Lower leg skin (tissue), 4 donors: ENCODE data around the gene ARFGAP3. TPM values are rescaled to one million over a fixed set of nuclear protein-coding genes. Genes with fewer than 3 reads are reported as not detected.

Experiments used
- DNase-seq, 2 donors: peaks; one replicate each; pipeline ENCODE4 v3.0.0-alpha.2; 2019; ENCODE audit warnings: low spot score in 2 of 2
- H3K4me3 ChIP-seq: fragments of 200-600 bp; sonication (generic); 2 replicates; pipeline ENCODE4 v1.5.1; 2017; ENCODE audit warnings: mild to moderate bottlenecking, low read depth; ENCODE audit not compliant: poor library complexity, severe bottlenecking
- POLR2A ChIP-seq, 2 donors: fragments of 450-650 bp; IDR thresholded peaks; one replicate each; pipeline ENCODE4 v1.6.1; 2016 to 2017; ENCODE audit warnings: antibody characterized with exemption in 2 of 2, mild to moderate bottlenecking in 1 of 2, moderate library complexity in 1 of 2
- WGBS, 2 donors: methylation state at CpG; one replicate each; pipeline ENCODE4 v1.1.5; 2018; 5-methylcytosine and 5-hydroxymethylcytosine counted together
- intact Hi-C: fragments of 100-400 bp; cut with DNase I; formaldehyde crosslinking; loops from one replicate; pipeline ENCODE4 v1.15.0; 2023; ENCODE audit warnings: low total_unique reads
- total RNA-seq, 4 donors: library from RNA; depleted of rRNA; stranded (reverse); fragments of >200 nt; gene quantifications; one replicate each; pipeline ENCODE4 v1.1.0, GENCODE V29; 2016
- TF ChIP-seq, protein P1 (sequence below), 3 donors: fragments of 450-650 bp; IDR thresholded peaks; one replicate each; pipeline ENCODE4 v1.5.1; 2016; ENCODE audit warnings: antibody characterized with exemption in 3 of 3, mild to moderate bottlenecking in 3 of 3, moderate library complexity in 2 of 3

The ARFGAP3 gene
- total RNA-seq, 4 donors from 2014 or later, result 22.9 to 47.2 (median 31.2) TPM

- no peak for DNase-seq
- intact Hi-C loops, result loop anchor here (5.0 kb wide), 1 partner anchor 641 kb away; no protein-coding TSS in a partner anchor
- no peak overlapping the region for H3K4me3 ChIP-seq
- TF ChIP-seq, protein P1, sequence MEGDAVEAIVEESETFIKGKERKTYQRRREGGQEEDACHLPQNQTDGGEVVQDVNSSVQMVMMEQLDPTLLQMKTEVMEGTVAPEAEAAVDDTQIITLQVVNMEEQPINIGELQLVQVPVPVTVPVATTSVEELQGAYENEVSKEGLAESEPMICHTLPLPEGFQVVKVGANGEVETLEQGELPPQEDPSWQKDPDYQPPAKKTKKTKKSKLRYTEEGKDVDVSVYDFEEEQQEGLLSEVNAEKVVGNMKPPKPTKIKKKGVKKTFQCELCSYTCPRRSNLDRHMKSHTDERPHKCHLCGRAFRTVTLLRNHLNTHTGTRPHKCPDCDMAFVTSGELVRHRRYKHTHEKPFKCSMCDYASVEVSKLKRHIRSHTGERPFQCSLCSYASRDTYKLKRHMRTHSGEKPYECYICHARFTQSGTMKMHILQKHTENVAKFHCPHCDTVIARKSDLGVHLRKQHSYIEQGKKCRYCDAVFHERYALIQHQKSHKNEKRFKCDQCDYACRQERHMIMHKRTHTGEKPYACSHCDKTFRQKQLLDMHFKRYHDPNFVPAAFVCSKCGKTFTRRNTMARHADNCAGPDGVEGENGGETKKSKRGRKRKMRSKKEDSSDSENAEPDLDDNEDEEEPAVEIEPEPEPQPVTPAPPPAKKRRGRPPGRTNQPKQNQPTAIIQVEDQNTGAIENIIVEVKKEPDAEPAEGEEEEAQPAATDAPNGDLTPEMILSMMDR (IDR thresholded peaks at IDR 0.05), result no peak
- no peak for TF ChIP-seq POLR2A (IDR thresholded peaks at IDR 0.05)
These were observed 16.3 kb upstream of the ARFGAP3 start for GRCh38 chr22:42873356-42873755.

GRCh38 chr22:42872821-42873220 lies 15.7 kb upstream of the ARFGAP3 start:
- intact Hi-C loops, result loop anchor here (5.0 kb wide), 1 partner anchor 641 kb away; no protein-coding TSS in a partner anchor
- WGBS, 2 donors, result 83 to 85% methylated on average over 9 of the region's 9 CpGs
- no peak for TF ChIP-seq POLR2A (IDR thresholded peaks at IDR 0.05)
- TF ChIP-seq, protein P1 (IDR thresholded peaks at IDR 0.05), result no peak
- no peak for DNase-seq
- H3K4me3 ChIP-seq, result no peak overlapping the region

DNA sequence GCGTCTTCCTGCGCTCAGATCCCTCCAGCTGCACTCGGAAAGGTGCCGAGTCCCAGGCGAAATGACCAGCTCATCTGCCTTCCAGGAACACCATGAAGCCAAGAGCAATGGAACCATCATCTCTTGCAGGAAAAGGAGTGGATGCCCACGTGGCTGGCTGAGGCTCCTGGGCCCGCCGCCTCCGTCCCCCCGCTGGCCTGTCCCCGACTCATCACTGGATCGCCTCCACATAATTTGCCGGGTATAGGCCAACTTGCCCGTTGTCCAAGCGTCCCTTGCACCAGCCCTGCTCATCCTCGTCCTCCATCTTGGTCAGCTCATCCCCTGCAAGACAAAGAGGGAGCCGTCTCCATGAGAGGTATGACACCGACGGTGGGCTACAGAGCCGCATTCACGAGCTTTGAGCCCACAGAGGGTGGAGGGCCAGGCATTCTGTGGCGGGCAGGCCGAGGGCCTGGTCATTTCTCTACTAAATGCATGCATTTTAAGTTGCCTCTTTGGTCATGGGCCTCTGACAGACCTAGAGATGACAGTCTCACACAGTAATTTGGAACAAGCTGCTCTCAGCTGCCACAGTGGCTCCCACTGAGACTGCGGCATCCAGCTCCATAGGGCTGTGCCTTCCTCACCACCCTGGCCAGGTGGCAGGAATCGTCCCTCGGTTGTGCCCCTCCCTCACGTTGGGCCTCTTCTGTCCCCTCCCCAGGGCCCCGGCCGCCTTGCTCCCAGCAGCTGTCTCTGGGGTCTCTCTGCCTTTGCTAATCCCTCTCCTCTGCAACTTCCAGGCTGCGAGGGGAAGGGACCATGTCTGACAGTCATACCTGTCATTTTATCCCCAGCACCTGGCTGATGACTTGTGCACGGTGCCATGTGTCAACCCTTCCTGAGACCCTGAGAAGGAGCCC lies 14.3 kb upstream of the ARFGAP3 start:
- intact Hi-C loops, result loop anchor here (5.0 kb wide), 1 partner anchor 639 kb away; no protein-coding TSS in a partner anchor
- TF ChIP-seq, protein P1 (IDR thresholded peaks at IDR 0.05), result no peak
- TF ChIP-seq POLR2A (IDR thresholded peaks at IDR 0.05), result no peak
- no peak overlapping the region for H3K4me3 ChIP-seq
- no peak for DNase-seq
- WGBS, 2 donors, result 92 to 93% methylated on average over 30 to 31 of the region's 31 CpGs

GRCh38 chr22:42869888-42870480 lies 12.9 kb upstream of the ARFGAP3 start:
- WGBS, 2 donors, result 89 to 90% methylated on average over 25 to 33 of the region's 33 CpGs
- intact Hi-C loops, result loop anchor here (5.0 kb wide), 1 partner anchor 638 kb away; no protein-coding TSS in a partner anchor
- TF ChIP-seq, protein P1 (IDR thresholded peaks at IDR 0.05), result no peak
- TF ChIP-seq POLR2A (IDR thresholded peaks at IDR 0.05), result no peak
- no peak for DNase-seq
- H3K4me3 ChIP-seq, result no peak overlapping the region

GRCh38 chr22:42869463-42869862 lies 12.4 kb upstream of the ARFGAP3 start:
- intact Hi-C loops, result no loop called here
- no peak for TF ChIP-seq POLR2A (IDR thresholded peaks at IDR 0.05)
- TF ChIP-seq, protein P1 (IDR thresholded peaks at IDR 0.05), result no peak
- WGBS, 2 donors, result 93 to 96% methylated on average over 8 of the region's 8 CpGs
- no peak for DNase-seq
- no peak overlapping the region for H3K4me3 ChIP-seq
